VCaP (cell line): Measurements from ENCODE around the gene BLMH.
"Not testable (repeated sequence)": the region's sequence is repeated elsewhere in the genome, so short reads cannot be mapped to it uniquely, and the experiment has no call there.

Source experiments
- H3K27ac ChIP-seq: fragments of 450-650 bp; 2 replicates; pipeline ENCODE4 v1.5.1; 2017
- TF ChIP-seq, protein P1 (sequence below): fragments of 450-650 bp; conservative IDR thresholded peaks from 2 replicates; pipeline ENCODE4 v1.5.1; 2017; ENCODE audit warnings: mild to moderate bottlenecking, moderate library complexity

BLMH gene

DNA sequence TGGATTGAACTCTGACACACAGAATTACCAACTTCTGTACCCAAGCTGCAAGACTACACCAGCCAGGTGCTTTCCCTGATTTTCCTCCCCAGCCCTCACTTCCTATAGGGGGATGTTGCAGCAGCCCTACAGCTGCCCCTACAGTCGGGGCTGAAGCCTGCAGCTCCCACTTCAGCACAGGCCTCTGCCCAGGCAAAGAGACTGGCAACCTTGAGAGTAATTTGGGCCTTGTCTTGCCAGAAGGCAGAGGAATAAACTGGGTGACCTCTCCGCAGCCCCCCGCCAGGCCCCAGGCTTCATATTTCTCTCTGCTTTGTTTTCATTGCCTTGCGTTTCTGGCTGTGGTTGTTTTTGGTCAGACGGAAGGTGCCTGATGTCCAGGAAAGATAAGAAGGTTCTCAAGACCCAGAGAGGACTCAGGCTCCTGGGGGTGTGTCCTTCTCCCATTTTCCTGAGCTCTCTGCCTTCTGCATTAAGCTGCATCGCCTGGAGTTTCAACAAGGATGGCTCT lies 88.2 kb downstream of the BLMH start:
- H3K27ac ChIP-seq, result peak overlapping the region; percentile 51; the same call in 1 of the 2 replicates
- TF ChIP-seq, protein P1, sequence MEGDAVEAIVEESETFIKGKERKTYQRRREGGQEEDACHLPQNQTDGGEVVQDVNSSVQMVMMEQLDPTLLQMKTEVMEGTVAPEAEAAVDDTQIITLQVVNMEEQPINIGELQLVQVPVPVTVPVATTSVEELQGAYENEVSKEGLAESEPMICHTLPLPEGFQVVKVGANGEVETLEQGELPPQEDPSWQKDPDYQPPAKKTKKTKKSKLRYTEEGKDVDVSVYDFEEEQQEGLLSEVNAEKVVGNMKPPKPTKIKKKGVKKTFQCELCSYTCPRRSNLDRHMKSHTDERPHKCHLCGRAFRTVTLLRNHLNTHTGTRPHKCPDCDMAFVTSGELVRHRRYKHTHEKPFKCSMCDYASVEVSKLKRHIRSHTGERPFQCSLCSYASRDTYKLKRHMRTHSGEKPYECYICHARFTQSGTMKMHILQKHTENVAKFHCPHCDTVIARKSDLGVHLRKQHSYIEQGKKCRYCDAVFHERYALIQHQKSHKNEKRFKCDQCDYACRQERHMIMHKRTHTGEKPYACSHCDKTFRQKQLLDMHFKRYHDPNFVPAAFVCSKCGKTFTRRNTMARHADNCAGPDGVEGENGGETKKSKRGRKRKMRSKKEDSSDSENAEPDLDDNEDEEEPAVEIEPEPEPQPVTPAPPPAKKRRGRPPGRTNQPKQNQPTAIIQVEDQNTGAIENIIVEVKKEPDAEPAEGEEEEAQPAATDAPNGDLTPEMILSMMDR, result peak; percentile 15; the same call in 1 of the 2 replicates

DNA sequence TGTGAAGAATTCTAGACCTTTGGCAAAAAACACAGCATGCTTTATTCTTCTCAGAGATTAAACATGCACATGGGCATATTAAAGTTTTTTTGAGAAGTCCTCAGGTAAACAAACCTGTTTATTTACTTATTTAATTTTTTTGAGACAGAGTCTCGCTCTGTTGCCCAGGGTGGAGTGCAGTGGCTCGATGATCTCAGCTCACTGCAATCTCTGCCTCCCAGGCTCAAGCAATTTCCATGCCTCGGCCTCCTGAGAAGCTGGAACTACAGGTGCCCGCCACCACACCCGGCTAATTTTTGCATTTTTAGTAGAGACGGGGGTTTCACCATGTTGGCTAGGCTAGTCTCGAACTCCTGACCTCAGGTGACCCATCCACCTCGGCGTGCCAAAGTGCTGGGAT lies 91.1 kb downstream of the BLMH start:
- not testable (repeated sequence) for H3K27ac ChIP-seq

DNA sequence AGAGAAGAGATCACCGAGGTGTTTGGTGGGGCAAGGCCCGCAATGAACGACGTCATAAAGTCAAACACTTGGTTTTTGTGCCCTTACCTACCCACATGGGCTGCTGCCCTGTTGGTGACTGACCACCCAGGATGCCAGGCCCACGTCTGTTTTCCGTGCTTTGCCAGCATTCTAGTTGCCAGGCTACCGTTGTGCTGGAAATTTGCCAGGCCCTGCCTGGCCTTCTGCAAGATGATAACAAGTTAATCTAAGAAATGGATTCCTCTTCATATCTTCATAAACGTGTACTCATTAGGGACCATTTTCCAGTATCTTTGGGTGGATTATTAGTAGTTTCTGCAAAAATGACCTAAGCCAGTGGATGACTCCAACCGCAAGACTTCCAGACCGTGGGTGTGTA lies 91.6 kb downstream of the BLMH start:
- no peak overlapping the region for H3K27ac ChIP-seq
- TF ChIP-seq, protein P1, result no peak

DNA sequence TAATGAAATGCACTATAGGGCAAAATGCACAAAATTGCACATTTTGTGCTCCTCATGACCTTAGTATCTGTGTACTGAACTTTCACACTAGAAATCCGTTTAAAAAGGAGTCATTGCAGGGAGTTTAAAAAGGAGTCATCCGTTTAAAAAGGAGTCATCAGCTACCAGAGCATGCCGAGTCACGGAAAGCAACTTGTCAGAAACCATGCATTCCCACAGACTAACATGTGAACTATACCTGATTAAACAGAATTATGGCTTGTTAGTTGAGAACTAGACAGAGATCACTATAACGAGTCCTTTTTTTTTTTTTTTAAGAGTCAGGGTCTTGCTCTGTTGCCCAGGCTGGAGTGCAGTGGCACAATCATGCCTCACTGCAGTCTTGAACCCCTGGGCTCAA lies 92.1 kb downstream of the BLMH start:
- H3K27ac ChIP-seq, result no peak overlapping the region
- TF ChIP-seq, protein P1, result no peak
